IPS-18a (cell line): ENCODE data around the gene PITPNM1.
"Not testable (repeated sequence)": the region's sequence is repeated elsewhere in the genome, so short reads cannot be mapped to it uniquely, and the experiment has no call there.

Experiments
- H3K27ac ChIP-seq: one replicate; pipeline ENCODE4 v1.5.1; 2013; ENCODE audit warnings: low read length
- H3K27me3 ChIP-seq: one replicate; pipeline ENCODE4 v1.6.1; 2013; ENCODE audit warnings: mild to moderate bottlenecking, low read length; ENCODE audit not compliant: control insufficient read depth, insufficient read depth
- H3K36me3 ChIP-seq: one replicate; pipeline ENCODE4 v1.6.1; 2013; ENCODE audit warnings: low read depth, low read length; ENCODE audit not compliant: control insufficient read depth
- H3K4me1 ChIP-seq: one replicate; pipeline ENCODE4 v1.6.1; 2013; ENCODE audit warnings: low read depth, low read length; ENCODE audit not compliant: control insufficient read depth
- H3K4me3 ChIP-seq: one replicate; pipeline ENCODE4 v1.5.1; 2013; ENCODE audit warnings: low read length
- H3K9ac ChIP-seq: one replicate; pipeline ENCODE4 v1.6.1; 2013; ENCODE audit warnings: mild to moderate bottlenecking, low read length, moderate library complexity
- H3K9me3 ChIP-seq: one replicate; pipeline ENCODE4 v1.6.1; 2013; ENCODE audit warnings: low read depth, low read length; ENCODE audit not compliant: control insufficient read depth

PITPNM1 gene

DNA sequence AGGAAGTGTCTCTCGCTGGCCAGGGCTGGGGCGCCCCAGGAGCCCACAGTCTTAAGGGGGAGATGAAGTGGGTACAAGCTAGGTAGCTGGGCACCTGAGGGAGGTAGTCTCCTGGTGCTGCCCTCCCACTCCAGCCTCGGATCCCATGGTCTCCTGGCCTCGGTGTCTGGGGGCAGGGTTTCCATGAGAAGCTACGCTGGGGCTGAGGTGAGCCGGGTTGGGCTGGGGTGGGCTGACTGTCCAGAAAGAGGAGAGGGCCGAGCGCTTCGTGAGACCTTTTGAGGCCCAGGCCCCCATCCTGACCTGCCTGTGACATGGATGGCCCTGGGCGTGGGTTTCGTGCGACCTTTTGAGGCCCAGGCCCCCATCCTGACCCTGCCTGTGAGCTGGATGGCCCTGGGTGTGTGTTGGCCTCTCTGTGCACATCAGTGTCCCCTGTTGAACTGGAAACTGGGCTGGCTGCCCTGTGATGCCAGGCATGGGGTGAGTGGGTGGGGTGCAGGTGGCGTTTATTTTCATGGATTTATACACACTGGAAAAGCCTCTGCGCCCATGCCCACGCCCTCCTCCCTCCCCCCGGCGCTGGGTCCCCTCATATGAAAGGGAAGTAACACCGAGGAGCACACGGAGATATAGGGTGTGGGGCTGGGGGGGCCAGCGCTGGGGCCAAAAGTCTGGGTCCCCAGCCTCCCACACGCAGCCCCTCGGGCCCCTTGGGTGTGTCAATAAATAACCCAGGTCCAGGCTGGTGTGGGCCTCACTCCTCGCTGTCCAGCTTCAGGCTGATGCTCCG lies 13.7 kb downstream of the PITPNM1 start:
- no peak overlapping the region for H3K4me3 ChIP-seq
- H3K36me3 ChIP-seq = peaks cover 13% of the 10 kb centered on the region
- no peaks in the 10 kb centered on the region for H3K27me3 ChIP-seq
- H3K9me3 ChIP-seq = no peaks in the 10 kb centered on the region
- no peak overlapping the region for H3K27ac ChIP-seq
- H3K9ac ChIP-seq = no peak overlapping the region
- H3K4me1 ChIP-seq = no peaks in the 10 kb centered on the region

DNA sequence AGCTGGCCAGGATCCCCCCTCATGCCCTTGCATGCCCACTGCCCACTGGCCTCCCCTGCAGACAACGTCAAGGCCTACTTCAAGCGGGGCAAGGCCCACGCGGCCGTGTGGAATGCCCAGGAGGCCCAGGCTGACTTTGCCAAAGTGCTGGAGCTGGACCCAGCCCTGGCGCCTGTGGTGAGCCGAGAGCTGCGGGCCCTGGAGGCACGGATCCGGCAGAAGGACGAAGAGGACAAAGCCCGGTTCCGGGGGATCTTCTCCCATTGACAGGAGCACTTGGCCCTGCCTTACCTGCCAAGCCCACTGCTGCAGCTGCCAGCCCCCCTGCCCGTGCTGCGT lies 14.5 kb downstream of the PITPNM1 start:
- Histone ChIP-seq H3K27ac (no peak overlapping the region), H3K36me3 (peaks cover 13% of the 10 kb centered on the region), H3K9ac (no peak overlapping the region), H3K27me3 (no peaks in the 10 kb centered on the region), H3K4me3 (no peak overlapping the region), H3K9me3 (no peaks in the 10 kb centered on the region), H3K4me1 (no peaks in the 10 kb centered on the region)

DNA sequence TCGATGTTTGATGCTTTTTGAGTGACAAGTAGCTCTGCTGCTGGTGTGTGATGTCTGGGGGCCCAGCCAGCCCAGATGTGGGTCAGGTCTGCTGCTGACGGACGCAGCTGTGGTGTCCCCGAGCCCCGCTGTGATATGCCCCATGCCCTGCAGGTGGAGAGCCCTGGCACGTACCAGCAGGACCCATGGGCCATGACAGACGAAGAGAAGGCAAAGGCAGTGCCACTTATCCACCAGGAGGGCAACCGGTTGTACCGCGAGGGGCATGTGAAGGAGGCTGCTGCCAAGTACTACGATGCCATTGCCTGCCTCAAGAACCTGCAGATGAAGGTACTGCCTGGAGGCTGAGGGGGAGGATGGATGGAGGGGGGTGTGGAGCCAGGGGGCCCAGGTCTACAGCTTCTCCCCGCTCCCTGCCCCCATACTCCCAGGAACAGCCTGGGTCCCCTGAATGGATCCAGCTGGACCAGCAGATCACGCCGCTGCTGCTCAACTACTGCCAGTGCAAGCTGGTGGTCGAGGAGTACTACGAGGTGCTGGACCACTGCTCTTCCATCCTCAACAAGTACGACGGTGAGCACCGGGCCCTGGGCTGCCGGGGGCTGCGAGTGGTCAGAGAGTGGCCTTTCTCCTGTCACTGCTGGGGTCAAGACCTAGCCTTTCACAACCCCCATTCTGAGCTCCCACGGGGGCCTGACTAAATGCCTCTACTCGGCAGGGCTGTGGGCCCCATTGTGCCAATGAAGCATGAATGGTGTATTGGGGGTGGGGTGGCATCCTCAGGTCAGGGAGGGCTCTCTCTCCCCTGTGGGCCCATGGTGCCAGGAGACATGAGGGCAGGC lies 15.1 kb downstream of the PITPNM1 start:
- Histone ChIP-seq H3K9ac (no peak overlapping the region), H3K9me3 (no peaks in the 10 kb centered on the region), H3K27me3 (no peaks in the 10 kb centered on the region), H3K4me3 (no peak overlapping the region), H3K36me3 (peaks cover 13% of the 10 kb centered on the region), H3K4me1 (no peaks in the 10 kb centered on the region), H3K27ac (no peak overlapping the region)

DNA sequence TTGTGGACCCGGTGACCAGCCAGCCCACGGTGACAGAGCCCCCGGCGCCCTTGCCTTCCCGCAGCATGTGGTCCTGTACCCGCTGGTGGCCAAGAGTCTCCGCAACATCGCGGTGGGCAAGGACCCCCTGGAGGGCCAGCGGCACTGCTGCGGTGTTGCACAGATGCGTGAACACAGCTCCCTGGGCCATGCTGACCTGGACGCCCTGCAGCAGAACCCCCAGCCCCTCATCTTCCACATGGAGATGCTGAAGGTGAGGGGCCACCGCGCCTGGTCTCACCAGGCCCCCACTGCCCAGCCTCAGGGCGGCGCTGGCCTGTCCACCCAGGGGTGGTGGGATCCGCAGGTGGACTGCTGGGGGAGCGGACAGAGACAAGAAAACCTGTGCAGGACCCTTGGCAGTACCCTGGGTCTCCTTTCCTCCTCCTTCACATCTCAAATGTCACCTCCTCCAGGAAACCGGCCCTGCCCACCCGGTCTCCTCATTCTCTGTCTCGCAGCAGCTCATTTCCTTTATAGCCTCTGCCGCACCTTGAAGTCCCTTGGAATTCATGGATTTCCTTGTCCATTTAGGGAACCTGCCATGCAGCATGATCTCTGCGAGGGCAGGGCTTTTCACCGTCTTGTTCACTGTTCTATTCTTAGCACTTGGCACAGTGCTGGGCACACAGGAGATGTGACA lies 15.8 kb downstream of the PITPNM1 start:
- Histone ChIP-seq H3K27ac (no peak overlapping the region), H3K36me3 (peaks cover 13% of the 10 kb centered on the region), H3K4me1 (no peaks in the 10 kb centered on the region), H3K9me3 (no peaks in the 10 kb centered on the region), H3K27me3 (peaks cover 2% of the 10 kb centered on the region), H3K9ac (no peak overlapping the region), H3K4me3 (no peak overlapping the region)

DNA sequence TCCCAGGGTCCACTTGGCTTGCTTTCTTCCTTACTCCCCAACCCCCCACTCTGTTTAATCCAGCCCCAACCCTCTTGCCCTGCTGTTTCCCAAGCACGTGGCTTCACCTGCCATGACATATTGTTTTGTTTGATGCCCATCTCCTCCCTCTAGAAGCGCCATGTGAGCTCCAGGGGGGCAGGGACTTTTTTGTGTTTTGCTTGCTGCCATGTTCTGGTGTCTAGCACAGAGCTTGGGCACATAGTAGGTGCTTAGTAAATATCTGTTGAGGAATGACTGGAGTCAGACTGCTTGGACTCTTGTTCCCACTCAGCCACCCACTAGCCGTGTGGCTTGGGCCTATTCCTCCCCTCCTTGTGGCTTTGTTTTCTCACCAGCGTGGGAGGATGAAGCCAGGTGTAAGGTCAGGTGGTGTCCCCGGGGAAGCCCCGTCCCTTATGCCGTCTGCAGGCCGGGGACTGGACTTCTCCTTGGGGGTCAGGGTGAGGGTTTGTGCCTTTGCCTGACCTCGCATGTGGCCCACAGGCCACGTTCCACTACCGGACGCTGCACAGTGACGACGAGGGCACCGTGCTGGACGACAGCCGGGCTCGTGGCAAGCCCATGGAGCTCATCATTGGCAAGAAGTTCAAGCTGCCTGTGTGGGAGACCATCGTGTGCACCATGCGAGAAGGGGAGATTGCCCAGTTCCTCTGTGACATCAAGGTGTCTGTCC lies 18.5 kb downstream of the PITPNM1 start:
- Histone ChIP-seq H3K4me3 (no peak overlapping the region), H3K9ac (no peak overlapping the region), H3K4me1 (no peaks in the 10 kb centered on the region), H3K36me3 (peaks cover 4% of the 10 kb centered on the region), H3K27me3 (peaks cover 13% of the 10 kb centered on the region), H3K27ac (no peak overlapping the region), H3K9me3 (no peaks in the 10 kb centered on the region)

DNA sequence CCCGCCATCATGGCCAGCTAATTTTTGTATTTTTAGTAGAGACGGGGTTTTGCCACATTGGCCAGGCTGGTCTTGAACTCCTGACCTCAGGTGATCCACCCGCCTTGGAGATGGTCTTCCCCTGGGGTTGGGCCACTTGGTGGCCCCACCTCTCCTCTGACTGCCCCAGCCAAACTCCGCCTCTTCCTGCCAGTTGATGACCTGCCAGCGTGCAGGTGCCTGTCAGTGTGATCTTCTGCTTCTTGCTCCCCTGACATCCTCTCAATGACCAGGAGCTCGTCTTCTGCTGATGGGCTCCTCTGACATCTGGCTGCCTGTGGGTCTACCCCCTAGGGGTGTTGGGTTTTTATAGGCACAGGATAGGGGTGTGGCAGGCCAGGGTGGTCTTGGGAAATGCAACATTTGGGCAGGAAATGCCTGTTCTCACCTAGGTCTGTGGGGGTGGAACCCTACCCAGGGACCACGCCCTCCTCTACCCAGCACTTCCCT lies 19.2 kb downstream of the PITPNM1 start:
- not testable (repeated sequence) for H3K36me3 ChIP-seq, H3K4me1 ChIP-seq, H3K27ac ChIP-seq, H3K9me3 ChIP-seq, H3K4me3 ChIP-seq, H3K9ac ChIP-seq
- peaks cover 13% of the 10 kb centered on the region for H3K27me3 ChIP-seq

DNA sequence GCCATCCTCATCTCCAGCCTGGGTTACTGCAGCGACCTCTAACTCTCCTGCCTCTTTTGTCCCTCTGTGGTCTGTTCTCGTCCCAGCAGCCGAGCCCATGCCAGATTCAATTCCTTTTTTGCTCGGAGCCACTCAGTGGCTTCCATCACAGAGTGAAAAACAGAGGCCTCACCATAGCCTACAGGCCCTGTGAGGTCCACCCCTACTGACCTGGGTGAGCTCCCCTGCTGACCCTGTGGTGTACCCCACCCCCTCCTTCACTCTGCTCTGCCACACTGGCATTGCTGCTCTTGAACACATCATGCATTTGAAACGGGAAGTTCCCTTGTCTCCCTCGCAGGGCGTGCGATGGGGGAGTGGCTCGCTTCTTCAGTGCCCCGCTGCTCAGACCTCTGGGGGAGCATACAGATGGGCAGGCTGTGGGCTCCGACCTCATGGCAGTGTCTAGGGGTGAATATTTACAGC lies 20.3 kb downstream of the PITPNM1 start:
- no peaks in the 10 kb centered on the region for H3K4me1 ChIP-seq
- no peak overlapping the region for H3K27ac ChIP-seq
- no peaks in the 10 kb centered on the region for H3K36me3 ChIP-seq
- H3K4me3 ChIP-seq = no peak overlapping the region
- H3K9ac ChIP-seq = no peak overlapping the region
- H3K27me3 ChIP-seq = peaks cover 13% of the 10 kb centered on the region
- no peaks in the 10 kb centered on the region for H3K9me3 ChIP-seq

DNA sequence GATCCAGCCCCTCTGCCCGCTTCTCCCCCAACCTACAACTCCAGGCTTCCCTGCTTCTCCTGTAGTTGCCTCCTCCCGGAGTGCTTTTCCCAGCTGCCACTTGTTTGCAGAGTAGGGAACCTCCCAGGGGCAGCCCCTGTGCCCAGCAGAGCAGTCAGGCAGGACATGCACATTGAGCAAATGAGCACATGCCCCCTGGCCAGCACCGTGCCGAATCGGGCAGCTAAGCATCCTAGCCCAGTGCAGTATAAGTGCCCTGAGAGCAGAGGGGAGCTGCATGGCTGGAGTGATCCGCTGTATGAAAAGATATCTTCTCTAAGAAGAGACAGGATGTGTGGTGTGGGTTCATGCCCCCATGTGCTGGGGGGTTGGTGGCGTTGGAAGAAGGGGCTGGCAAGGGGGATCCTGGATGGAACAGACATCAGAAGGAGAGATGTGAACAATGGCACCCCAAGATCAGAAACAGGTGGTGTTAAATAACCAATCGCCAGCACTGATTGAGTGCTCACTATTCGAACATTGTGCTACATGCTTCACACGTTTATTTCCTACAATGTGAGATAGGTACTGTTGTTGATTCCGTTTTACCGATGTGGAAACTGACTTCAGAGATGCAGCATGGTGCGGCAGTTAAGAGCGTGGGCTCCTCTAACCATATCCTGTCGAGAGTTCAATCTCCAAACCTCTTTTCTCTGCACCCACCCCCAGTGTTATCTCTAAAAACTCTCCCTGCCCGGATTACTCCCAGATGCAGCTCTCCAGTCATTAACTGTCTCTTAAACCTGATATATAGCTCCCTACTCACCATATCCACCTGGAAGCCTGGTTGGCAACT lies 21.1 kb downstream of the PITPNM1 start:
- H3K27ac ChIP-seq = no peak overlapping the region
- H3K27me3 ChIP-seq = peaks cover 13% of the 10 kb centered on the region
- peak overlapping the region; percentile 67 for H3K4me3 ChIP-seq
- no peaks in the 10 kb centered on the region for H3K9me3 ChIP-seq
- no peaks in the 10 kb centered on the region for H3K4me1 ChIP-seq
- no peak overlapping the region for H3K9ac ChIP-seq
- H3K36me3 ChIP-seq = no peaks in the 10 kb centered on the region

DNA sequence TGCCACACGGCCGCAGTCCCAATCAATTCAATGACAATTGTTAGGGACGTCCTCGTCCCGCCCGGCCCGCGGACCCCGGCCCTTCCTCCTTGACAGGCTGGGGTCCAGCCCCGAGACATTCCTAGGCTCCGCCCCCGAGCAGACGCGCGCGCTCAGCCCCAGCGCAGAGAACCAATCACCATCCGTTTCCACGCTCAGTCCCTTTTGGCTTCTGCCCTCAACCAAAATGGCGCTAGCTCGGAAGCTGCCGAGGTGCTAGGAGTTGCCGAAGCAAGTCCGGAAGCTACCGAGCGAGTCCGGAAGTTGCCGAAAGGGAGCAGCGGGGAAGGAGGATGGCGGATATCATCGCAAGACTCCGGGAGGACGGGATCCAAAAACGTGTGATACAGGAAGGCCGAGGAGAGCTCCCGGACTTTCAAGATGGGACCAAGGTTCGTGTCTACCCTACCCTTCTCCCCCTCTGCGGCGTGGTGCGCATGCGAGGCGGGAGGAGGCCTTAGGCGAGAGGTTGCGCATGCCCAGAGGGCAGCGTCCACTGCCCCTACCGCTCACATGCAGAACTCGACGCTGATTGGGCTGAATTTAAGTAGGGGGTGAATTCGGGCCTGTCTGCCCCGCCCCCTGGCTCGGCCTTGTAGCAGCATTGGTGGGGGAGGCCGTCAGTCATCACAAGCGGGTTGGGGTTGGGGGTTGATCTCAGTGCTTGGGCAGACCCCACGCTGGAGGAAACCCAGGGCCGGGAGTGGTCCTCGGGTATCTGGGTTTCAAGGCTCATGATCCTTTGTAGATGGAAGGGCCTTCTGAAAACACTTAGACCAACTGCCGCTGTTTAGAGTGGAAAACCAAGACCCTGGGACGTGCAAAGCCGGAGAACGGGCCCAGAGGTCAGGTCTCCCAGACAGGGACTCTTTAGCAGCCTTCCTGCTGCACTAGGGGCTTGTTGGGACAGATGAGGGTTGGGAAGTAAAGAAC lies 22.1 kb downstream of the PITPNM1 start, which contains the start of gene AIP:
Gene AIP (plus strand): TSS at position 200 of the 972 bp plus-strand sequence. CDS start 133 bp downstream, at position 333.
- H3K9ac ChIP-seq = peak within 1 kb of the TSS; percentile 52
- peak within 1 kb of the TSS; percentile 52 for H3K27ac ChIP-seq
- no peaks in the 10 kb centered on the region for H3K36me3 ChIP-seq
- H3K4me3 ChIP-seq = peak within 1 kb of the TSS; percentile 67
- H3K27me3 ChIP-seq = peaks cover 13% of the 10 kb centered on the region
- H3K9me3 ChIP-seq = no peaks in the 10 kb centered on the region
- no peaks in the 10 kb centered on the region for H3K4me1 ChIP-seq
